H1 (cell line): ENCODE results near the gene FARS2. TPM values are rescaled to one million over a fixed set of nuclear protein-coding genes. Genes with fewer than 3 reads are reported as not detected.

ENCODE experiments used
- RXRA ChIP-seq: IDR thresholded peaks from 2 replicates; pipeline ENCODE4 v1.6.1; 2011; ENCODE audit warnings: low read depth, mild to moderate bottlenecking, low read length, moderate library complexity; ENCODE audit not compliant: insufficient read depth
- SP1 ChIP-seq: IDR thresholded peaks from 2 replicates; pipeline ENCODE4 v1.6.1; 2011; ENCODE audit warnings: low read depth, low read length
- polyA plus RNA-seq, 7 experiments: library from polyadenylated mRNA; depleted of rRNA in 3 of 7; stranded (reverse) in 5 of 7; unstranded in 2 of 7; fragments of >200 nt in 5 of 7; fragments of 200-250 nt in 2 of 7; gene quantifications; 1 replicate in 5 of 7; 2 replicates in 1 of 7; 4 replicates in 1 of 7; pipeline versions ENCODE4 v1.2.1 to v1.2.3, GENCODE V29; 2011 to 2013; ENCODE audit warnings: missing spikeins in 2 of 7, mixed read lengths in 2 of 7
- total RNA-seq: library from RNA; stranded (reverse); fragmentation: NEBNext Ultra II Directional; extraction: Animal tissue kit (Norgen Biotek cat#: 25700); gene quantifications from 2 replicates; pipeline ENCODE4 v1.2.1, GENCODE V29; 2021
- TF ChIP-seq, protein P1 (sequence below): IDR thresholded peaks from 2 replicates; pipeline ENCODE4 v1.6.1; 2011; ENCODE audit warnings: low read depth, mild to moderate bottlenecking, low read length; ENCODE audit not compliant: insufficient read depth

Gene FARS2
- total and polyA plus RNA-seq, 2 of the 8 experiments (the other 6 are each of a cell fraction or from before 2014, with no cell fraction given): 11.7 to 14.4 TPM

DNA sequence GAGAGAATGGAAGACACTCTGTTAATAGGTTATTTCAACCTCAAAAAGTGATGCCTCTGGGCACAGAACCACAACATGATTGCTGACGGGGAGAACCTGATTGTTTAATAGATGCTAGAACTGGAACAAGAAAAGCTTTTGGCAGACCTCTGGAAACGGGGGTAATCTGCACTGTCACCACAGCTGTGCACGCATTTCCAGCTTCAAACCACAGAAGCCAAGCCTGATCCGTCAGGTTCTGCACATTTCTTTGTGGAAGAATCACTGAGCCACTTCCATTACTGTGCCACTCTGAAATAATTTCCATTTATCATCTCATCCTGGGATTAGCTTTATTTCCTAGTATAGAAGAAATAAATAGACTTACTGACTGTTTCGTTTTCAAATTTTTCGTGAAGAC, 309.3 kb downstream of the FARS2 start (continued):
- TF ChIP-seq, protein P1, sequence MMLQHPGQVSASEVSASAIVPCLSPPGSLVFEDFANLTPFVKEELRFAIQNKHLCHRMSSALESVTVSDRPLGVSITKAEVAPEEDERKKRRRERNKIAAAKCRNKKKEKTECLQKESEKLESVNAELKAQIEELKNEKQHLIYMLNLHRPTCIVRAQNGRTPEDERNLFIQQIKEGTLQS: no peak
- TF ChIP-seq RXRA (no peak), SP1 (no peak)
